HG02884 (cell line): ENCODE measurements around the gene WIPF2.

Experiments used
- ATAC-seq: cut with Tn5 transposase; IDR thresholded peaks from one replicate; pipeline ENCODE4 v1.9.1; 2021; ENCODE audit warnings: mild to moderate bottlenecking, moderate library complexity; ENCODE audit not compliant: unreplicated experiment

The WIPF2 gene

DNA sequence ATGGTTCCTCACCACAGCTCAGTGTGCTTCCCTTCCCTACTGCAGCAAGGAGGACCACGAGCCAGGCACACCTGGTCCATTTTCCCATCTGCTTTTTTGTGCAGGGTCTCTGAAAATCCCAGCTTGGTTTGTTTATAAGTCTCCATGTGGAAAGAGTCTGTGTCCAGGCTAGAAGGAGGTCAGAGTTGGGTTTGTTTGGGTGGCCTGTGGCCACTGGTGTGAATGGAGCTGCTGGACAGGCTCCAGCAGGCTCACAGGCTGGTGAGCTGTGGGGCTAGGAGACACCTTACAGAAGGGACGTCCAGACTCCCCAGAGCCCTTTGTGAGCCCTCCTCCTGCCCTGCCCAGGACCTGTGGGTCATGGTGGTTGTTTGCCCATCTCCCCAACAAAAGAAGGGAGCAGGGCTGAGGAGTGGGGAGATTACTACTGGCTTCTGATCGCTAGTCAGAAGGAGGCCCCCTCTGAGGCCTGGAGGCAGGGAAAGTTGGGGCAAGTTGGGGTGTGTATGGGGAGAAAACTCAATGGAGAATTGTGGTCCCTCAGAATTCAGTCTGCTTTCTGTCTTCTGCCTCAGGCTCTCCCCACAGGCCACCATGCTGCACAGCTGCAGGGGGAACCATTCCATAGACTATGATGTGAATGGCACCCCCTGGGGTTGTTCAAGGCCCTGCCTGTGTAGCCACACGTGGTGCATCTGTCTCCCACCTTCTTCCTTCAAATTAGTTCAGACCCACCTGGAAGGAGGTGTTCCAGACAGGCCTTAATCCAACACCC is 94.0 kb downstream of the WIPF2 start:
- ATAC-seq: no peak

GRCh38 chr17:40313668-40314583 is 94.8 kb downstream of the WIPF2 start:
- no peak for ATAC-seq

DNA sequence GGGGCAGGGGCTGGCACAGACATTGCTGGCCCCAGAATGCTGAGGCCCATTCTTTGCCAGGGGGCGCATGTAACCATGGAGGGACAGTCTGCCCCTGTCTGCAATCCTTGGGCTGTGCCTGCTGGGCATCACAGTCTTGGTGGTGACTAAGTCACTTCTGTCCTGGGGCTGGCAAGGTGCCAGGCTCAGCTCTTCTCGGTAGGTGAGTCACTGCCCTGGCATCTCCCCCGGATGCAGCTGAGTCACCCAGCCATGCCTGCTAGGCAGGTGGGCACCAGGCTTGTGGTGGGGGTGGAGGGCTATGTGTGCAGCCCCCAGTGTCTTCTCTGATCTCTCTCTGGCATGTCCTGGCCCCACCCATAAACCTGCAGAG is 95.5 kb downstream of the WIPF2 start:
- no peak for ATAC-seq

- ATAC-seq: no peak
Measured at GRCh38 chr17:40315206-40315605, 96.1 kb downstream of the WIPF2 start.

GRCh38 chr17:40315678-40316570 is 96.8 kb downstream of the WIPF2 start:
- ATAC-seq: no peak

- ATAC-seq: no peak
Measured at GRCh38 chr17:40316571-40317344, 97.7 kb downstream of the WIPF2 start.

GRCh38 chr17:40317345-40317873 is 98.3 kb downstream of the WIPF2 start:
- no peak for ATAC-seq

GRCh38 chr17:40317880-40318829 is 99.1 kb downstream of the WIPF2 start:
- peak; percentile 48 for ATAC-seq

GRCh38 chr17:40318830-40319391 is 99.8 kb downstream of the WIPF2 start:
- no peak for ATAC-seq

DNA sequence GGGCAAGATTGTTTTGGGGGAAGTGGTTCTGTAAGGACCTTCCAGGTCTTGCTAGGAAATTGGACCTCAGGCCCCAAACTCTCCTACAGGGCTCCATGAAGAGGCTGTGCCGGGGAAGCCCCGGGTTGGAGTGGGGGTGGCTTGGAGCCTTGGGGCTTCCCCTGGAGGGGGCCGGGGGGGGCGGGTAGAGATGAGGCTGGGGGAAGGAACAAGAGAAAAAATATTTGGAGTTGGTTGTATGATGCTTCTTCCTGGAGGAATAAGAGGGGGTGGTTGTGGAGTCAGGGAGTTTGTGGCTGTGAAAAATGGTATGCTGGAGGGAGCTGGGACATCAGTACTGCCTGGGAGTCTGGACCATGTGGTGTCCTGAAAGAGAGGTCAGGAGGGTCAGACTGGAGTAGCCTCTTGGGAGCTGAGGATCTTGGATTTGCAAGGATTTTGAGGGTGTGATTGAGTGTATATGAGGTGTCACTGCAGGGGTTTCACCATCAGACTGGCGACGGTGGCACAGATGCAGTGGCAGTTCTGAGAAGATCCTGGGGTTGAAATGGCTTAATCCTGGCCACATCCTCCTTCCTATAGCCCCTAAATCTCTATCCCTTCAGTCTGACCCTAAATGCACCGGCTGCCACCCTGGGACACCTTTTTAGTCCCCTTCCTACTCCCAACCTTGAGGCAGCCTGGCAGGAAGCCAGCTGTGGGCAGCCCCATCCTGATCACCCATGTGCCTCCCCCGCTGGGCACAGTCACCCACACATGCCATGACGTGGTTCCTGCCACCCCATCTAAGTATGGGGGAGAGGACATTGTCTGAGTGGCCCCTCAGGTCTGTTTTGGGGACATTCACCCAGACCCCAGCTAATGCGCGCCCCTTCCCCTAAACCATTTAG is 100.8 kb downstream of the WIPF2 start:
- no peak for ATAC-seq

DNA sequence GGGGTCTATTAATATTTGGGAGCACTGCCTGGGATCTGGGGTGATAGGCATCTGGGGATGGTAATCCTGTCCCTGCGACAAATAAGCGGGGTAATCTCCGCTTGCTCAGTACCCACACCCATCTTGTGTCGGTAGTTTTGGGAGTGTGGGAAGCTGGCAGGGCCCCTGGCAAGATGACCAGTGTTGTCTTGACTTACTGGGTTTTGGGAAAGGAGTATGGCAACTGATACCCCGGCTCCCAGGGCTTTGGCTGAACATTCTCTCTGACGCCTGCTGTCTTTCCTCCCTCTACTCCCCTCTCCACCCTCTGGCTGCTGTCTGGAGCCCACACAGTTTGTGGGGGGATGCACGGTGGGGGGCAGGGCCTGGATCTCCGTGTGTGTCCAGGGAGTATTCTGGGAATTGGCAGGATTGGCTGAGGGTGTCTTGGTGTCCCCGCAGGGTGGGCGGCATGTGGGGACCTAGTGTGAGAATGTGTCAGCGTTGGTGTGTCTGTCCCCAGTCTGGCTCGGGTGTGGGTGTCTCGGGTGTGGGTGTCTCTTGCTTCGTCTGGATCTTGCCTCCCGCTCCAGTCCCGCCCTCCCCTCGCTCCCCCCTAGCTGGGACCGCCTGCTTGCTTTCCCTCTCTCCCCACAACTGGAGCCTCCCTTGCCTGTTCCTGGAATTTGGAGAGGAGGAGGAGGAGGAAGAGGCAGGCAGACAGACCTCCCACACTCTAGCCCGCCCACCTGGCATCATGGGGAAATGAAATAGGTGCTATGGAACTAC is 101.8 kb downstream of the WIPF2 start:
- ATAC-seq: no peak

DNA sequence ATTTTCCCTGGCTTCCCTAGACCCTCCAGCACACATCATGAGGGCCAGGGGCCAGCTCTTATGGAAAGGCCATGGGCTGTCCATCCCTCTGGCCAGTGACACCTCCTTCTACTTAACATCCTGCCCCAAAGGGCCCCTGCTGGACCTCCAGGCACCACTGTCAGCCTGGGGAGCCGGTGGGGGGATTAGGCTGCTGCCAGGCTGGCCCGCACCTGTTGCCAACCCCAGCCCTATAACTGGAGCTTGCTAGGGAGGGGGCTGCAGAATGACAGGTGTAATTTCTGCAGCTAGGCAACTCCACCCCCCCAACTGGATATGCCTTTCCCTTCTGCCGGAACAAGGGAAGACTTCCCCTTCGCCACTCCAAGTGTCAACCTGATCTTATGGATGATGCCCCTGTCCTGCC is 102.4 kb downstream of the WIPF2 start:
- no peak for ATAC-seq

DNA sequence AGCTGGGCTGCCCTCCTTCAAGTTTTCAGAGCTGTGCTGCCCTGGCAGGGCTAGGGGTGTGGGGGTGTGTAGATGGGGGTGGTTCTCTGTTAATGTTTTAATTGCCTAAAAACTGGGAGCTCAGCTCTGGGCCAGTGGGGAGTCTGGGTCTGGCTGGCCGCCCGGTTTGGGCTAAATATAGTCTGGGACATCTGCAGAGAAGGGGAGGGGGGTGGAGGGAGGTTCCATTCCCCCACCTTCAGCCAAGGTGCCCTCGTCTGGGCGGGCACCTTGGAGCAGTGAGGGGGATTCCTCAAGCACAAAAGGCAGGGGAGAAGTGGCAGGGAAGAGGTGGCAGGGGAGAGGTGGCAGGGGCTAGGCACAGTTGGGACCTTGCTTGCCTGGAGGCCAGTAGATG is 102.9 kb downstream of the WIPF2 start:
- no peak for ATAC-seq

DNA sequence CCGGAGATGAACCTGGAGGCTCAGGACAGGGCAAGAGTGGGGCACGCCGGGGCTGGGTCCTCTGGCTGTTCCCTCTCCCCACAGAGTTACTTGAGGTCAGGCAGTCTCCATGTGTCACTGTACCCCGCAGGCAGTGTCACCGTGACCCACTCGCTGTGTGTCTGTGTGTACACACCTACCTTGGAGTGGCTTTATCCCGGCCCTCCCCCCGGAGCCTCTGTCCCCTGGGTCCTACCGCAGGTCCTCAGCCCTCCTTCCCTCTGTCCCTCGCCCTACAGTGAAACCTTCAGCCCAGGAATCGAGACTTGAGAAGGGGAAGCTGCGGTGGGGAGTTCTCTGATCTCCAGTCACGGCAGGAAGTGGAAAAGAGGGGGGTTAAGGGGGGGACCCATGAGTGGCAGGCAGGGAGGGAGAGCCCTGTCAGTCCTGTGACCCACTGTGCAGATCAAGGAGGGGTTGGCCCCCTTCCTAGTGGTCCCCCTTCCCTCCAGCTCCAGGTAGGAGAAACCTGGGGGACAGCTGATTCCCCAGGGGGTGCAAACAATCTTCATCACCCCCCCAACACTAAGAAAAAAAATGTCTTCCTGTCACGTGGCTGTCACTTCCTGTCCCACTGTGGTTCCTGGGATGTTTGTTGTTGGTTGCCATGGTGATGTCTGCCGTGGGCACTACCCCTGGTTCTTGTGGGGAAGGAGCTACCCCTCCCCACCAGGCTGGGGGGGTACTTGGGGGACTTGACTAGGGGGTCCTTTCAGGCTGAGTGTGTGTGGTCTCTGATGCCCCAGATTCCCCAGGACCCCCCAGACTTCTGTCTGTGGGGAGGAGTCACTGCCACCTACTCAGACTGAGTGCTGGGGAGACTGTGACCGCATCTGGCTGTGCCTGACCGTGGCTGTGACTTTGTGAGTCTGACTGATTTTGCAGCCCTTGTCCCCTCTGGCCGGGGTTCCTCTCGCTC is 103.5 kb downstream of the WIPF2 start:
- ATAC-seq: no peak
